Measurements from ENCODE around the gene RCAN3.

Gene RCAN3

DNA sequence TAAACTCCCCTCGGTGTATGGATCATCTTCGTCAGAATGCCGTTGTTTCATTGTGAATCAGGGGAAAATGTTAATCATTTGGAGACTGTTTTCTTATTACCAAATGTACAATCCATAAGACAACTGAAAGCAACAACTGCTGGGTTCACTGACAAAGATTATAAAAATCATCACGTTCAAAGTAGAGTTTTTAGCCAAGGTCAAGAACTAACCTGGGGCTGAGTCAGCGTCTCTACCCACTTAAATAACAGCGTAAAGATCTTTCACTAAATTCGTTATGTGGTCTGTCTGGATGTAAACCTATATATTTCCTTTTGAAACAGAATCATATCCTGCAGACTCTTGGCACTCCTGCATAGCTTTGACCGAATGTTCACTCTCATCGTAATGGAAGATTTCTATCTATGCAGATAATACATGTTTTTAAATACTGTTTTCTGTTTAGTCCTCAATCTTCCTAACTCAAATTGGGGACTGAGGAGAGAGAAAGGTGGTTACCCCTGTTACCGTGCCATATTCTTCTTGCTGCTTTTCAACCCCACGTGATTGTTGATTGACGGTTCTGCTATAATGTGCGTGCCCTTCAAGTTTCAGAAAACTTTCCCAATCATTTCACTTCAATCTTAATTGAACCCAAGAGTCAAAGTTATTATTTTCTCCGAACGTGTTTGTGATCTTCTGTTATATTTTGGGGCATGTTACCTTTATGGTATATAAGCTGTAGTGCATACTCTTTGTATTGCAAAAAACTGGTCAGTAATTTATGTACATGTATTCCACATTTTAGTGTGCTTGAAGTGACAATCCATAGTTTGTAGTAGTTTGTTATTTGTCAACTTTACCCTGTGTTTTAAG is 37.6 kb downstream of the RCAN3 start:
- H3K9me3 Mint-ChIP-seq, result no peaks in the 10 kb centered on the region
- TF ChIP-seq, protein P1, sequence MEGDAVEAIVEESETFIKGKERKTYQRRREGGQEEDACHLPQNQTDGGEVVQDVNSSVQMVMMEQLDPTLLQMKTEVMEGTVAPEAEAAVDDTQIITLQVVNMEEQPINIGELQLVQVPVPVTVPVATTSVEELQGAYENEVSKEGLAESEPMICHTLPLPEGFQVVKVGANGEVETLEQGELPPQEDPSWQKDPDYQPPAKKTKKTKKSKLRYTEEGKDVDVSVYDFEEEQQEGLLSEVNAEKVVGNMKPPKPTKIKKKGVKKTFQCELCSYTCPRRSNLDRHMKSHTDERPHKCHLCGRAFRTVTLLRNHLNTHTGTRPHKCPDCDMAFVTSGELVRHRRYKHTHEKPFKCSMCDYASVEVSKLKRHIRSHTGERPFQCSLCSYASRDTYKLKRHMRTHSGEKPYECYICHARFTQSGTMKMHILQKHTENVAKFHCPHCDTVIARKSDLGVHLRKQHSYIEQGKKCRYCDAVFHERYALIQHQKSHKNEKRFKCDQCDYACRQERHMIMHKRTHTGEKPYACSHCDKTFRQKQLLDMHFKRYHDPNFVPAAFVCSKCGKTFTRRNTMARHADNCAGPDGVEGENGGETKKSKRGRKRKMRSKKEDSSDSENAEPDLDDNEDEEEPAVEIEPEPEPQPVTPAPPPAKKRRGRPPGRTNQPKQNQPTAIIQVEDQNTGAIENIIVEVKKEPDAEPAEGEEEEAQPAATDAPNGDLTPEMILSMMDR (IDR thresholded peaks at IDR 0.05), result no peak
- H3K36me3 Mint-ChIP-seq (ENCODE audit: low read depth), result no peaks in the 10 kb centered on the region
- H3K4me3 Mint-ChIP-seq, result no peak overlapping the region
- H3K4me1 Mint-ChIP-seq, result peaks cover 34% of the 10 kb centered on the region
- H3K27me3 Mint-ChIP-seq (ENCODE audit: low read depth, poor library complexity), result peaks cover 8% of the 10 kb centered on the region
- DNase-seq, result no peak
- no peak overlapping the region for H3K27ac Mint-ChIP-seq

DNA sequence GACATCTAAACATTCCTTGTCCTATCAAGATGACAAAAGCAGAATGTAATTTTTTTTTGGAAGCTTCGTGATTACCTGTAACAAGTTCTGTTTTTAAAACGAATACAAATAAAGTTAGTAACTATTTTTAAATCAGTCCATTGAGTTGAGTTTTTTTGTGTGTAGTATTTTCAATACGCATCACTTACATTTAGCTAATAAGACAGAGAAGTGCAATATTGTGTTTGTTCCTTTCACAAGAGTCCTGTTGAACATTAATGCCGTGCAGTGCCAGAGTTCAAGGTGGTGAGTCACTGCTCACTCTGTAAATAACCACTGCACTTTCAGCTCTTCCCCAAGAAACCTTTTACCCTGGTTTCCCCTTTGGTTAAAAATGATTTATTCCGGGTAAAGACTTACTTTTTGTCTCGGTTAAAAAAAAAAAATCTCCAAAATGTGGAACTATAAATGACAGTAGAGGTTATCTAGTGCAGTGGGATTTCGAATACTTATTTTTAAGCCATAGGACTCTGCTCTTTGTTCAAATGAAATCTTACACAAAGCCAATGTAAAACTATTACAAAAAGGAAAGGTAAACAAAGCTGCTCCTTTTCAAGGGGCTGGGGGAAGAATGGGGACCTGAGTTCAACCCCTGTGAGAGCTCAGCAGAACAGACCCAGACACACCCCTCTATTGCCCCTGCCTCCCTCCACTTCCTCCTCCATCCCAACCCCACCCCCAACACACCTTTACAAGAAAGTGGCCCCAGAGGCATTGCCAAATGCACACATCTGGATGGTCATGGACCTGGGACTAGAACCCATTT is 38.5 kb downstream of the RCAN3 start:
- Mint-ChIP-seq H3K27ac (no peak overlapping the region), H3K36me3 (ENCODE audit: low read depth) (no peaks in the 10 kb centered on the region), H3K9me3 (no peaks in the 10 kb centered on the region), H3K27me3 (ENCODE audit: low read depth, poor library complexity) (peaks cover 7% of the 10 kb centered on the region), H3K4me3 (no peak overlapping the region), H3K4me1 (peaks cover 31% of the 10 kb centered on the region)
- DNase-seq, result no peak
- TF ChIP-seq, protein P1 (IDR thresholded peaks at IDR 0.05), result no peak

DNA sequence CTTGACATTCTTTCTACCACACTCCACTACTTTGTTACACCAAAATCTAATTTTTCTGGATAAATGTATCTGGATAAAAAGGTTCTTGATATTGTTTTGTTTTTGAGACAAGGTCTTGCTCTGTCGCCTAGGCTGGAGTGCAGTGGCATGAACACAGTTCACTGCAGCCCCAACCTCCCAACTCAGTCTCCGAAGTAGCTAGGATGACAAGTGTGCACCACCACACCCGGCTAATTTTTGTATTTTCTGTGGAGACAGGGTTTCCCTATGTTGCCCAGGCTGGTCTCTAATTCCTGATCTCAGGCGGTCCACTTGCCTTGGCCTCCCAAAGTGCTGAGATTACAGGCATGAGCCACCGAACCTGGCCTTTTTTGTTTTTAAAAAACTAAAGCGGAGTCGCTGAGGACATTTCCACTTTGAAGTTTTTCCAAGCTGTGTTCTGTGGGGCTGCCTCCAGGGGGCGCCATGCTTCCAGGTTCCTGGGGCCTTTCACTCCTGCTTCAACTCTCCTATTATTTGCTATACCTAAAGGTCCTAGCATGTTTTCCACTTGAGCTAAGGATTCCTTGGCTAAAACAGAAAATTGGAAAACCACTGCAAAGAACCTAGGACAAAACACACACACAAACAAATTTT is 39.2 kb downstream of the RCAN3 start:
- Mint-ChIP-seq H3K4me3 (no peak overlapping the region), H3K9me3 (no peaks in the 10 kb centered on the region), H3K27ac (no peak overlapping the region), H3K27me3 (ENCODE audit: low read depth, poor library complexity) (peaks cover 3% of the 10 kb centered on the region), H3K36me3 (ENCODE audit: low read depth) (no peaks in the 10 kb centered on the region), H3K4me1 (peaks cover 24% of the 10 kb centered on the region)
- TF ChIP-seq, protein P1 (IDR thresholded peaks at IDR 0.05), result peak; percentile 49
- peak; percentile 11 for DNase-seq

DNA sequence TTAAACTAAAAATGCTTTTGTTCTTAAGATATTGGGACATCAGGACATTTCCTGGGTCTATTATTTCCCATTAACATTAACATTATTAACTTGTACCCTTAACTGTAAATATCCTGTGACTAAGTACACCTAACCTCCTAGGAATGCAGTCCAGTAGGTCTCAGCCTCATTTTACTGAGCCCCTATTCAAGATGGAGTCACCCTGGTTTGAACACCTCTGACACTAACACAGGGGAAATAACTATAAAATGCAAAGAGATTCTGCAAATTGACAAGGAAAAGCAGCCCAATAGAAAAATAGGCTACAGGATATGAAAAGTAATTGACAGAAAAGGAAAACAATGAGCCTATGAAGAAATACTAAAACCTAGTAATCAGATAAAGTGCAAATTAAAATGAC is 41.6 kb downstream of the RCAN3 start:
- no peaks in the 10 kb centered on the region for H3K9me3 Mint-ChIP-seq
- no peak for DNase-seq
- H3K4me1 Mint-ChIP-seq, result peaks cover 27% of the 10 kb centered on the region
- H3K4me3 Mint-ChIP-seq, result no peak overlapping the region
- no peak overlapping the region for H3K27ac Mint-ChIP-seq
- no peaks in the 10 kb centered on the region for H3K36me3 Mint-ChIP-seq (ENCODE audit: low read depth)
- H3K27me3 Mint-ChIP-seq (ENCODE audit: low read depth, poor library complexity), result peaks cover 7% of the 10 kb centered on the region
- TF ChIP-seq, protein P1 (IDR thresholded peaks at IDR 0.05), result no peak

DNA sequence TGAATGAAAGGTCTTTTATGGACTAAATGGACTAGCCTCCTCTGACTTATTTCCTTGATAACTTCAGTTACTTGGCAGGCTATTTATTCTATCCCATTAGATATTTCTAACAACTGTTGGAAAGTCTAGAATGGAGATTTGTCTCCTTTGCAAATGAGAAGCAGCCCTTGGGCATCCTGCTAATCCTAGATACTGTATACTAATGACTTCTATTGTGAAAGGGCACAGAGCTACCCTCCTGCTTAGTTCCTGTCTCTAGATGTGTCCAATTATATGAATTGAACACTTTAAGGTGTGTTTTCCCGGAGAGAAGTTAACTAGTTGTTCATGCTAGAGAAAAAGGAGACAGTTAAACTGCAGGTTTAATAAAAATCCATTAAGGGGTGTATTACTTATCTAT is 43.0 kb downstream of the RCAN3 start:
- H3K36me3 Mint-ChIP-seq (ENCODE audit: low read depth), result no peaks in the 10 kb centered on the region
- H3K27ac Mint-ChIP-seq, result no peak overlapping the region
- H3K4me1 Mint-ChIP-seq, result peaks cover 28% of the 10 kb centered on the region
- no peaks in the 10 kb centered on the region for H3K9me3 Mint-ChIP-seq
- peaks cover 11% of the 10 kb centered on the region for H3K27me3 Mint-ChIP-seq (ENCODE audit: low read depth, poor library complexity)
- H3K4me3 Mint-ChIP-seq, result no peak overlapping the region
- no peak for DNase-seq
- TF ChIP-seq, protein P1 (IDR thresholded peaks at IDR 0.05), result no peak

Data from nephron progenitor cell (in vitro differentiated cells).